Measurements from ENCODE around the gene CPN2.

CPN2 gene

GRCh38 chr3:194350726-194351071 is 429 bp downstream of the CPN2 start:
- no peak for DNase-seq

- DNase-seq = no peak
Observed at GRCh38 chr3:194348354-194348753, 2.8 kb downstream of the CPN2 start.

- no peak for DNase-seq
Observed at GRCh38 chr3:194346621-194347020, 4.5 kb downstream of the CPN2 start.

- DNase-seq = no peak
Observed at GRCh38 chr3:194346035-194346434, 5.1 kb downstream of the CPN2 start.

- peak; percentile 61 for DNase-seq
Observed at GRCh38 chr3:194344012-194344411, 7.1 kb downstream of the CPN2 start.

GRCh38 chr3:194343561-194343893 is 7.6 kb downstream of the CPN2 start:
- no peak for DNase-seq

GRCh38 chr3:194342861-194343560 is 8.1 kb downstream of the CPN2 start:
- no peak for DNase-seq

GRCh38 chr3:194340757-194341400 is 10.2 kb downstream of the CPN2 start:
- DNase-seq = no peak

- DNase-seq = no peak
Observed at GRCh38 chr3:194339840-194340239, 11.3 kb downstream of the CPN2 start.

- no peak for DNase-seq
Observed at GRCh38 chr3:194339356-194339755, 11.8 kb downstream of the CPN2 start.

- DNase-seq = no peak
Observed at GRCh38 chr3:194337965-194338753, 13.0 kb downstream of the CPN2 start.

- no peak for DNase-seq
Observed at GRCh38 chr3:194336601-194337355, 14.3 kb downstream of the CPN2 start.

GRCh38 chr3:194333981-194334320 is 17.2 kb downstream of the CPN2 start:
- DNase-seq = no peak

- DNase-seq = peak; percentile 89
Observed at GRCh38 chr3:194333212-194333980, 17.7 kb downstream of the CPN2 start.

- DNase-seq = no peak
Observed at GRCh38 chr3:194332858-194333211, 18.3 kb downstream of the CPN2 start.

GRCh38 chr3:194330579-194330978 is 20.5 kb downstream of the CPN2 start:
- DNase-seq = no peak

- DNase-seq = no peak
Observed at GRCh38 chr3:194330160-194330559, 21.0 kb downstream of the CPN2 start.

- DNase-seq = no peak
Observed at GRCh38 chr3:194329583-194329965, 21.6 kb downstream of the CPN2 start.

- DNase-seq = no peak
Observed at GRCh38 chr3:194328942-194329582, 22.1 kb downstream of the CPN2 start.

GRCh38 chr3:194328053-194328657 is 23.0 kb downstream of the CPN2 start:
- peak; percentile 27 for DNase-seq

- DNase-seq = no peak
Observed at GRCh38 chr3:194327218-194328052, 23.7 kb downstream of the CPN2 start.

Data from stimulated activated CD4-positive, alpha-beta T cell treated with anti-CD3 and anti-CD28 coated beads, Interleukin-1b, Interleukin-23, amount 100 ng/mL, for 48 hours (primary cell).